Neutrophil (primary cell): ENCODE data around the gene CES4A.
"Not testable (repeated sequence)": the region's sequence is repeated elsewhere in the genome, so short reads cannot be mapped to it uniquely, and the experiment has no call there.

Experiments
- H3K27ac ChIP-seq: fragments of 200-600 bp; sonication (generic); 2 replicates; pipeline ENCODE4 v1.5.1; 2016; ENCODE audit warnings: mild to moderate bottlenecking, moderate library complexity
- H3K27me3 ChIP-seq: fragments of 200-600 bp; sonication (generic); 2 replicates; pipeline ENCODE4 v1.6.0; 2016; ENCODE audit warnings: mild to moderate bottlenecking
- H3K36me3 ChIP-seq: fragments of 200-600 bp; sonication (generic); 2 replicates; pipeline ENCODE4 v1.5.1; 2017
- H3K4me1 ChIP-seq, 2 experiments: fragments of 200-600 bp in 1 of 2; sonication (generic) in 1 of 2; 1 replicate in 1 of 2; 2 replicates in 1 of 2; pipeline versions ENCODE4 v1.5.1 to v1.6.1; 2013 to 2016; ENCODE audit warnings: low read depth in 1 of 2, low read length in 1 of 2, mild to moderate bottlenecking in 1 of 2, moderate library complexity in 1 of 2; ENCODE audit not compliant: control insufficient read depth in 1 of 2, insufficient read depth in 1 of 2
- H3K4me3 ChIP-seq, 2 experiments: fragments of 200-600 bp in 1 of 2; sonication (generic) in 1 of 2; 1 replicate in 1 of 2; 2 replicates in 1 of 2; pipeline ENCODE4 v1.5.1; 2013 to 2016; ENCODE audit warnings: low read depth in 1 of 2, low read length in 1 of 2, mild to moderate bottlenecking in 1 of 2, moderate library complexity in 1 of 2
- H3K9me3 ChIP-seq: fragments of 200-600 bp; sonication (generic); 2 replicates; pipeline ENCODE4 v1.5.1; 2016
- TF ChIP-seq, protein P1 (sequence below): fragments of 200-600 bp; sonication (generic); IDR thresholded peaks from 2 replicates; pipeline ENCODE4 v1.5.1; 2016; ENCODE audit warnings: antibody characterized with exemption

The CES4A gene

DNA sequence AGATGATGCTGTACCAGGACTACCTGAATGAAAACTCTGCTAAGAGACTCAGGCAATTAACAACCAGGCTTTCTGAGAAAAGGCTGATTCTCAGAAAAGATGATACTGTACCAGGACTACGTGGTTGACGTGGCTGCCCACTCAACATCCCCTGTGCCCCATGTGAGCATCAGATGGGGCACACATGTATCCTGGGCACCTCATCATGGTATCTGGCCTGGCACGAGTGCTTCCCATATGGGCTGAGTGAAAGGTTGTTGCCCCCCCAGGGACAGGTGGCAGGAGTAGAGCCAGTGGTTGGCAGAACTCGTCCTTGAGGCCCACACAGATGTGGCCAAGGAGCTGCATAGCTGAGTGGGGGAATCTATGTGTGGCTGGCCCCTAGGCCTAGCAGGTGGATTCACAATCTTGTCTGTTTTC is 3.5 kb upstream of the CES4A start:
- H3K36me3 ChIP-seq: no peaks in the 10 kb centered on the region
- H3K4me1 ChIP-seq: no peaks in the 10 kb centered on the region
- H3K27ac ChIP-seq: no peak overlapping the region
- no peak overlapping the region for H3K4me3 ChIP-seq
- TF ChIP-seq, protein P1, sequence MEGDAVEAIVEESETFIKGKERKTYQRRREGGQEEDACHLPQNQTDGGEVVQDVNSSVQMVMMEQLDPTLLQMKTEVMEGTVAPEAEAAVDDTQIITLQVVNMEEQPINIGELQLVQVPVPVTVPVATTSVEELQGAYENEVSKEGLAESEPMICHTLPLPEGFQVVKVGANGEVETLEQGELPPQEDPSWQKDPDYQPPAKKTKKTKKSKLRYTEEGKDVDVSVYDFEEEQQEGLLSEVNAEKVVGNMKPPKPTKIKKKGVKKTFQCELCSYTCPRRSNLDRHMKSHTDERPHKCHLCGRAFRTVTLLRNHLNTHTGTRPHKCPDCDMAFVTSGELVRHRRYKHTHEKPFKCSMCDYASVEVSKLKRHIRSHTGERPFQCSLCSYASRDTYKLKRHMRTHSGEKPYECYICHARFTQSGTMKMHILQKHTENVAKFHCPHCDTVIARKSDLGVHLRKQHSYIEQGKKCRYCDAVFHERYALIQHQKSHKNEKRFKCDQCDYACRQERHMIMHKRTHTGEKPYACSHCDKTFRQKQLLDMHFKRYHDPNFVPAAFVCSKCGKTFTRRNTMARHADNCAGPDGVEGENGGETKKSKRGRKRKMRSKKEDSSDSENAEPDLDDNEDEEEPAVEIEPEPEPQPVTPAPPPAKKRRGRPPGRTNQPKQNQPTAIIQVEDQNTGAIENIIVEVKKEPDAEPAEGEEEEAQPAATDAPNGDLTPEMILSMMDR: no peak
- peaks cover 14% of the 10 kb centered on the region for H3K27me3 ChIP-seq
- H3K9me3 ChIP-seq: no peaks in the 10 kb centered on the region

DNA sequence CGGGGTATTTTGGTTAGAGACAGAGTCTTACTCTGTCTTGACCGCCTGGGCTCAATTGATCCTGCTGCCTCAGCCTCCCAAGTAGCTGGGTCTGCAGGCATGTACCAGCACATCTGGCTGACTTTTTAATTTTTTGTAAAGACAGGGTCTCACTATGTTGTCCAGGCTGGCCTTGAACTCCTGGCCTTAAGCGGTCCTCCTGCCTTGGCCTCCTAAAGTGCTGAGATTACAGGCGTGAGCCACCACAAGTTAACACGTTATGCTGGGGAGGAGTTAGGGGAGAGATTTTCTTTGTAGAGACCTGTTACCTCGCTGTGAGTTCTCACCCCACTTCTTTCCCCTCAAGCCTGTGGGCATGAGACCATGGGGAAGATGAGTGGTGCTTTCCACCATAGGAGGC is 1.8 kb upstream of the CES4A start:
- Histone ChIP-seq H3K9me3 (no peaks in the 10 kb centered on the region), H3K4me1 (no peaks in the 10 kb centered on the region), H3K27me3 (peaks cover 3% of the 10 kb centered on the region), H3K4me3 (no peak overlapping the region), H3K36me3 (no peaks in the 10 kb centered on the region), H3K27ac (no peak overlapping the region)
- TF ChIP-seq, protein P1: no peak

DNA sequence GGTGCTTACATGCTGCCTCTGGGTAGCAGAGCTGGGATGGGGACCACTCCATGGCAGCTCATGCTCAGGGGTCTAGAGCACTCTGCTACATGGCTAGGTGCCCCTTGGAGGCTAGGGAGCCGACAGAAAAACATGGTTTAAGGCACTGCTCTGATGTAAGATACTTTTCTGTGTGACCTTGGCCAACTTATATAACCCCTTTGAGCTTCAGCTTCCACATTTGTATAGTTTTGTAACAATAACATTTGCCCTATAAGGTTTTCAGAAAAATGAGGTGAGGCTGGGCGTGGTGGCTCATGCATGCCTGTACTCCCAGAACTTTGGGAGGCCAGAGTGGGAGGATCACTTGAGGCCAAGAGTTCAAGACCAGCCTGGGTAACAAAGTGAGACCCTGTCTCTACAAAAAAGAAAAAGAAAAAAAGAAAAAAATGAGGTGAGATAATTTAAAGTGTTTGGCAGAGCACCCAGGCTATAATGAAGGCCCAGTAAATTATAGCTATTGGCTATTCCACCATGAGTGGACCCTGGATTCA is 3.2 kb downstream of the CES4A start:
- Histone ChIP-seq H3K9me3 (no peaks in the 10 kb centered on the region), H3K27me3 (no peaks in the 10 kb centered on the region), H3K27ac (no peak overlapping the region), H3K36me3 (no peaks in the 10 kb centered on the region), H3K4me1 (no peaks in the 10 kb centered on the region), H3K4me3 (no peak overlapping the region)
- TF ChIP-seq, protein P1: no peak

DNA sequence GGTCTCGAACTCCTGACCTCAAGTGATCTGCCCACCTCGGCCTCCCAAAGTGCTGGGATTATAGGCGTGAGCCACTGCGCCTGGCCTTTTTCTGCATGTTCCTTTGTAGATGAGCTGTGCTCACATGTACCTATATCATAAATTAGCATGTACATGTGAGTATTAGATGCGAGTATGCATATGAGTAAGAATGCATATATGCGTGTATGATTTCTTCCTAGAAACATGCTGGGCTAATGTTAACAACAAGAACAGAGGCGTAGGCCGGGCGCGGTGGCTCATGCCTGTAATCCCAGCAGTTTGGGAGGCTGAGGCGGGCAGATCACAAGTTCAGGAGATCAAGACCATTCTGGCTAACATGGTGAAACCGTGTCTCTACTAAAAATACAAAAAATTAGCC is 5.2 kb downstream of the CES4A start:
- H3K4me3 ChIP-seq, H3K27ac ChIP-seq: not testable (repeated sequence)
- H3K27me3 ChIP-seq: peaks cover 13% of the 10 kb centered on the region

DNA sequence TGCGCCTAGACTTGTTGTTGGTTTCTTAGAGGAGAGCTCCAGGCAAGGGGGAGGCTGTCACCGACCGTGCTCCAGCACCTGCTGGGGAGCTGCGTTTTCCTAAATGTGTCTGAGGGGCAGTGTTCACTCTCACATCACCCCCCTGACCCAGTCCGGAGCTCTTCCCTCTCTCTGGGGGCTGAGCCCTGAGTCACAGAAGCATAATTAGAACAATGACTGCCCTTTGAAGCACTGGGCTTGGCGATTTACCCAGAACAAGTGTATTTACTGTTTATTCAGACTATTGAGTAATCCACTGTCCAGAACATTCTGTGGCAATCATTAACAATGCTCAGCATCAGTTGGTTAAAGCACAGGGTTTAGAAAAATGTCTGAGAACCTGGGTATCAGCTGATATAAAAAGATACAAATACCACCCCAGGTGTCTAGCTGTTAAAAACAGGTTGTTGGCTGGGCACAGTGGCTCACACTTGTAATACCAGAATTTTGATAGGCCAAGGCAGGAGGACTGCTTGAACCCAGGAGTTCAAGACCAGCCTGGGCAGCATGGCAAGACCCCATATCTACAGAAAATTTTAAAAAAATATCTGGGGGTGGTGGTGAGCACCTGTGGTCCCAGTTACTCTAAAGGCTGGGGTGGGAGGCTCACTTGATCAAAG is 8.1 kb downstream of the CES4A start:
- Histone ChIP-seq H3K27ac (no peak overlapping the region), H3K36me3 (no peaks in the 10 kb centered on the region), H3K4me1 (peaks cover 0 to 11% of the 10 kb centered on the region in 2 experiments), H3K9me3 (no peaks in the 10 kb centered on the region), H3K4me3 (no peak overlapping the region), H3K27me3 (peaks cover 42% of the 10 kb centered on the region)
- TF ChIP-seq, protein P1: no peak

More for the DNA sequence above, 5.2 kb downstream of the CES4A start:
- not testable (repeated sequence) for H3K4me1 ChIP-seq, H3K9me3 ChIP-seq, H3K36me3 ChIP-seq

DNA sequence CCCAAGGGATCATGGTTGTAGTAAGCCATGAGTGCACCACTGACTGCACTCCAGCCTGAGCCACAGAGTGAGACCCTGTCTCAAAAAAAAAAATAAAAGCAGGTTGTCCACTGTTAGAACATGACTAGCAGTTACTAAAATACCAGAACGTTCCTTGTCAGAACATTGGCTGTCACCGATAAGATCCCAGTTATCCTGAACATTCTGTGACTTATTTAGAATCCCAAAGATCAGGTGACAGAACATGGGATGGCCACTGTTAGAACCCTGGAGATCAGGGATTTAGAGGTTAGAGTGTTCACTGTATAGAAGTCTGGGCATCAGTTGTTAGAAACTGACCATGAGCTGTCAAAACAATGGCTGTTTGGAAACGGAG is 8.6 kb downstream of the CES4A start:
- Histone ChIP-seq H3K36me3 (no peaks in the 10 kb centered on the region), H3K9me3 (no peaks in the 10 kb centered on the region), H3K4me3 (no peak overlapping the region), H3K27ac (no peak overlapping the region), H3K27me3 (peaks cover 47% of the 10 kb centered on the region), H3K4me1 (peaks cover 0 to 11% of the 10 kb centered on the region in 2 experiments)
- TF ChIP-seq, protein P1: no peak
